HepG2 (cell line): Measurements from ENCODE around the gene LZTR1. TPM values are rescaled to one million over a fixed set of nuclear protein-coding genes. Genes with fewer than 3 reads are reported as not detected.

Experiments
- CBX2 ChIP-seq, 2 experiments: fragments of 200-600 bp in 1 of 2; sonication (generic); formaldehyde crosslinking in 1 of 2; IDR thresholded peaks; 2 replicates each; pipeline versions ENCODE4 v1.7.0 to v1.8.1; 2018 to 2022; ENCODE audit warnings: low read depth in 2 of 2, low read length in 1 of 2, mild to moderate bottlenecking in 1 of 2, missing genetic modification reagents in 1 of 2
- CENPX ChIP-seq: sonication (generic); formaldehyde crosslinking; IDR thresholded peaks from 2 replicates; pipeline ENCODE4 v1.9.0; 2021; ENCODE audit warnings: mild to moderate bottlenecking, missing genetic modification reagents, moderate library complexity
- EP300 ChIP-seq, 3 experiments: sonication (generic) in 1 of 3; formaldehyde crosslinking in 1 of 3; IDR thresholded peaks; 2 replicates each; pipeline versions ENCODE4 v1.5.1 to v1.6.1; 2011 to 2020; ENCODE audit warnings: low read depth in 2 of 3, low read length in 2 of 3, borderline replicate concordance in 1 of 3, improper control_type of control experiment in 1 of 3, mild to moderate bottlenecking in 1 of 3, missing genetic modification reagents in 1 of 3, moderate library complexity in 1 of 3
- GATAD2A ChIP-seq: IDR thresholded peaks from 2 replicates; pipeline ENCODE4 v1.6.1; 2016
- NR1H2 ChIP-seq: sonication (generic); formaldehyde crosslinking; IDR thresholded peaks from 2 replicates; pipeline ENCODE4 v1.8.1; 2022; ENCODE audit warnings: low read depth, missing genetic modification reagents, borderline replicate concordance
- REXO4 ChIP-seq: sonication (generic); formaldehyde crosslinking; IDR thresholded peaks from 2 replicates; pipeline ENCODE4 v1.8.0; 2022; ENCODE audit warnings: missing genetic modification reagents, mild to moderate bottlenecking, borderline replicate concordance
- RXRB ChIP-seq: IDR thresholded peaks from 2 replicates; pipeline ENCODE4 v1.6.1; 2016; ENCODE audit warnings: borderline replicate concordance, missing genetic modification reagents, missing compliant biosample characterization
- SOX5 ChIP-seq: IDR thresholded peaks from 2 replicates; pipeline ENCODE4 v1.6.1; 2016; ENCODE audit warnings: borderline replicate concordance
- ZBTB39 ChIP-seq: sonication (generic); formaldehyde crosslinking; IDR thresholded peaks from 2 replicates; pipeline ENCODE4 v1.5.0; 2020; ENCODE audit warnings: missing genetic modification reagents
- ZNF142 ChIP-seq: sonication (generic); formaldehyde crosslinking; IDR thresholded peaks from 2 replicates; pipeline ENCODE4 v1.4.0; 2020; ENCODE audit warnings: missing genetic modification reagents
- ZNF530 ChIP-seq: sonication (generic); formaldehyde crosslinking; IDR thresholded peaks from 2 replicates; pipeline ENCODE4 v1.5.0; 2020; ENCODE audit warnings: low read depth, mild to moderate bottlenecking, missing genetic modification reagents
- ZNF709 ChIP-seq: sonication (generic); formaldehyde crosslinking; IDR thresholded peaks from 2 replicates; pipeline ENCODE4 v1.5.0; 2020; ENCODE audit warnings: mild to moderate bottlenecking, missing genetic modification reagents
- ZNF772 ChIP-seq: sonication (generic); formaldehyde crosslinking; IDR thresholded peaks from 2 replicates; pipeline ENCODE4 v1.5.0; 2020; ENCODE audit warnings: mild to moderate bottlenecking, missing genetic modification reagents
- polyA plus RNA-seq, 8 experiments: library from polyadenylated mRNA; depleted of rRNA in 3 of 8; stranded (reverse) in 7 of 8; unstranded in 1 of 8; fragments of >200 nt; fragmentation: Illumina TruSeq in 4 of 8; extraction: Trizol in 4 of 8; gene quantifications; 2 replicates each; pipeline versions ENCODE4 v1.2.1 to v1.2.3, GENCODE V29; 2011 to 2016; ENCODE audit warnings: low read depth in 4 of 8, missing spikeins in 1 of 8, mixed read lengths in 1 of 8; ENCODE audit not compliant: insufficient read depth in 1 of 8
- total RNA-seq, 5 experiments: library from RNA; depleted of rRNA; stranded (reverse); fragments of >200 nt; fragmentation: Illumina TruSeq; extraction: Trizol; gene quantifications; 2 replicates each; pipeline ENCODE4 v1.2.3, GENCODE V29; 2016; ENCODE audit warnings: low read depth in 1 of 5

LZTR1 gene
- total and polyA plus RNA-seq, 2 of the 13 experiments (the other 11 are each of a cell fraction or from before 2014, with no cell fraction given): 21.8 to 22.4 TPM

GRCh38 chr22:21001601-21002325, 19.7 kb downstream of the LZTR1 start, which contains the start of gene THAP7 (continued):
- TF ChIP-seq ZNF709: peak; percentile 92
- no peak; the same call in 1 of the 2 replicates for TF ChIP-seq NR1H2 (CRISPR knock-in tag)
- no peak for TF ChIP-seq EP300 (IDR thresholded peaks at IDR 0.05; ENCODE audit: low read depth in 2 of 2, low read length in 2 of 2)
- no peak for TF ChIP-seq EP300 (CRISPR knock-in tag; IDR thresholded peaks at IDR 0.05; ENCODE audit: borderline replicate concordance)
- TF ChIP-seq GATAD2A (CRISPR knock-in tag): peak; percentile 49
- TF ChIP-seq SOX5 (CRISPR knock-in tag): peak; percentile 29; the same call in 1 of the 2 replicates
- no peak for TF ChIP-seq ZNF142
- TF ChIP-seq CBX2 (IDR thresholded peaks at IDR 0.05; ENCODE audit: low read depth, low read length): no peak
- TF ChIP-seq CBX2 (CRISPR knock-in tag; IDR thresholded peaks at IDR 0.05; ENCODE audit: low read depth): no peak
- TF ChIP-seq REXO4 (CRISPR knock-in tag): no peak
- no peak for TF ChIP-seq CENPX (CRISPR knock-in tag)
- TF ChIP-seq ZNF530 (CRISPR knock-in tag): peak; percentile 86; the same call in 1 of the 2 replicates
- TF ChIP-seq ZBTB39 (CRISPR knock-in tag): peak; percentile 89
- peak; percentile 31 for TF ChIP-seq RXRB (CRISPR knock-in tag)
- 0 out of 2 replicates have a peak, but pooled peaks have one; percentile 34 for TF ChIP-seq ZNF772
